Activated CD8-positive, alpha-beta memory T cell treated with anti-CD3 and anti-CD28 coated beads, Interleukin-2, amount 50 U/mL, for 48 hours (primary cell): ENCODE results near the gene PES1.
"Not testable (repeated sequence)": the region's sequence is repeated elsewhere in the genome, so short reads cannot be mapped to it uniquely, and the experiment has no call there.

Source experiments
- DNase-seq: peaks from one replicate; pipeline ENCODE4 v3.0.0-alpha.2; 2020

PES1 gene

DNA sequence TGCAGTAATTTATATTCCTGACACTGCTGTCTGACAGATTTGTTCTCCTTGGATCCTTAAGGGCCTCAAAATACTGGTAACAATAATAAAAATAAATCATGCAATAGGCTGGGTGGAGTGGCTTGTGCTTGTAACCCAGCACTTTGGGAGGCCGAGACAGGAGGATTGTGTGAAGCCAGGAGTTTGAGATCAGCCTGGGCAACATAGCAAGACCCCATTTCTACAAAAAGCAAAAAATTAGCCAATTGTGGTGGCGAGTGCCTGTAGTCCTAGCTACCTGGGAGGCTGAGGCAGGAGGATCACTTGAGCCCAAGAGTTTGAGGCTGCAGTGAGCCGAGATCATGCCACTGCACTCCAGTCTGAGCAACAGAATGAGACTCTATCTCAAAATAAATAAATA, 39.9 kb downstream of the PES1 start:
- not testable (repeated sequence) for DNase-seq

DNA sequence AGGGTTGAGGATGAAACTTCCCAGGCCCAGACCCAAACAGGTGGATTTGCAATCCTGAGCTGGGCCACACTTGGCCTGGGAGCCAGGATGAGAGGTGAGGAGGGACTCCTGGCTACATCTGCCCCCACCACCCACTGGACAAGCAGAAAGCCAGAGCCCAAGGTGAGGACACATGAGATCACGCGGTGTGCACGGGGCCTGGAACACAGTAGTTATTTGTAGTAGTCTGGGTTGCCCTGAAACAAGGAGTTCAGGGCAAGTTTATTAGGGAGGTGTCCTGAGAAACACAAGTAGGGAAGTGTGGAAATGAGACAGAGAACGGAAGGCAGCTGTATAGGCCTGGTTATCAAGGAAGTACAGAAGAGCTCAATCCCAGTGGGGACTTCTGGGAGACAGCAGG, 44.5 kb downstream of the PES1 start:
- no peak for DNase-seq

GRCh38 chr22:30546616-30547015, 45.1 kb downstream of the PES1 start, which contains the start of gene SEC14L6:
Gene SEC14L6 (minus strand): TSS chr22:30546741. CDS start chr22:30546682, 59 bp downstream.
- DNase-seq, result no peak

DNA sequence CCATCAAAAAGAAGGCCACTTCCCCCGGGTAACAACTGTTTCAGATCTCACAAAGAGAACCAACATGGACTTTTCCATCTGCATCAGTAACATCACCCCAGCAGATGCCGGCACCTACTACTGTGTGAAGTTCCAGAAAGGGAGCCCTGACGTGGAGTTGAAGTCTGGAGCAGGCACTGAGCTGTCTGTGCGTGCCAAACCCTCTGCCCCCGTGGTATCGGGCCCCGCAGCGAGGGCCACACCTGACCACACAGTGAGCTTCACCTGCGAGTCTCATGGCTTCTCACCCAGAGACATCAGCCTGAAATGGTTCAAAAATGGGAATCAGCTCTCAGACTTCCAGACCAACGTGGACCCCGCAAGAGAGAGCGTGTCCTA, 48.9 kb downstream of the PES1 start:
- DNase-seq, result no peak

DNA sequence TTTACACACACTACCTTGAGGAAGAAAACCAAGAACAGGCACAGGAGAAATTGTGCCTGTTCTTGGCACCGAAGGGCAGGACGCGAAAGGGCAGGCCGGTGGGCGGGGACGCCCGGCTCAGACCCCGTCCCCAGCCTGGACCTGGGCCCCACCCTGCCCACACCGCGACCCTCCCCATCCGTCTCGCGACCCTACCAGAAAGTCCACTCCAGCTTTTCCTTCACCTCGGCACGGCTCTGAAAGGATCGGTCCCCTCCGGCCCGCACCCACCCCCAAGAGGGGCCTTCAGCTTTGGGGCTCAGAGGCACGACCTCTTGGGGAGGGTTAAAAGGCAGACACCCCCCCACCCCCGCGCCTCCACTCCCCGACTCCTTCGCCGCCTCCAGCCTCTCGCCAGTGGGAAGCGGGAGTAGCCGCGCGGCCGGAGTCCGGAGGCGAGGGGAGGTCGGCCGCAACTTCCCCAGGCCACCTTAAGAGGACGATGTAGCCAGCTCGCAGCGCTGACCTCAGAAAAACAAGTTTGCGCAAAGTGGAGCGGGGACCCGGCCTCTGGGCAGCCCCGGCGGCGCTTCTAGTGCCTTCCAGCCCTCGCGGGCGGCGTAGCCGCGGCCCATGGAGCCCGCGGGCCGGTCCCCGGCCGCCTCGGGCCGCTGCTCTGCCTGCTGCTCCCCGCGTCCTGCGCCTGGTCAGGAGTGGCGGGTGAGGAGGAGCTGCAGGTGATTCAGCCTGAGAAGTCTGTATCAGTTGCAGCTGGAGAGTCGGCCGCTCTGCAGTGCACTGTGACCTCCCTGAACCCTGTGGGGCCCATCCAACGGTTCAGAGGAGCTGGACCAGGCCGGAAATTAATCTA, 49.5 kb downstream of the PES1 start:
- no peak for DNase-seq

DNA sequence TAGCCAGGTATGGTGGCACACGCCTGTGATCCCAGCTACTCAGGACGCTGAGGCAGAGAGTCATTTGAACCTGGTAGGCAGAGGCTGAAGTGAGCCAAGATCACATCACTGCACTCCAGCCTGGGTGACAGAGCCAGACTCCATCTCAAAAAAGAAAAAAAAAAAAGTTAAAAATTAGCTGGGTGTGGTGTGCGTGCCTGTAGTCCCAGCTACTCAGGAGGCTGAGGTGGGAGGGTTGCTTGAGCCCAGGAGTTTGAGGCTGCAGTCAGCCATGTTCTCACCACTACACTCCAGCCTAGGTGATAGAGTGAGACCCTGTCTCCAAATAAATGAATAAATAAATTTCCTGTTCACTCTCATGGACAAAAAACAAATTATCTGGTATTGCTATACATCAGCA, 50.2 kb downstream of the PES1 start:
- not testable (repeated sequence) for DNase-seq

DNA sequence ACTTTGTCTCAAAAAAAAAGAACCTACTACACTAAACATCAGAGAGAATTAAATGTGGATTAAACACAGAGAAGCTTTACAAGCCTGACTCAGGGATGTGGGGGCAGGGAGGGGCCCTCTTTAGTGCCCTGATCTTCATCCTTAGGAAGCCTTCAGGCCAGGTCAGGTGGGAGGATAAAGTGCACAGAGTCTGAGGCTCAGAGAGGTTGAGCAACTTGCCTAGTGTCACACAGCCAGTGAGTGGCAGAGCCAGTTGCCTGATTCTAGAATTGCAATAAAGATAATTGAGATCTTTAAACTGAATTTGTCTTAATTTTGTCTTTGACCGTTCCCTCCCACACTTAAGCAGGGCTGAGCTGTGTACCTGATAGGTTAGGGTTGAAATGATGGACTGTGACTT, 52.3 kb downstream of the PES1 start:
- DNase-seq, result no peak

DNA sequence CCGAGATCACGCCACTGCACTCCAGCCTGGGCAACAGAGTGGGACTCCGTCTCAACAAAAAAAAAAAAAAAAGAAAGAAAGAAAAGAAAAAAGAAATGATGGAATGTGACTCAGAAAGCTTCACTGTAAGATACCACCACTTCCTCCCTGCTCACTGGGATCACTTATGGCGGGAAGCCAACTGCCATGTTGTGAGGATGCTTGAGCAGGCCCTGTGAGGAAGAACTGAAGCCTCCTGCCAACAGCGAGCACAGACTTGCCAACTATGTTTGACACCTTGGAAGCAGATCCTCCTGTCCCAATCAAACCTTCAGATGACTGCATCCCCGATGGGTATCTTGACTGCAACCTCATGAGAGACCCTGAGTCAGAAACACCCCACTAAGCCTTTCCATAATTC, 53.4 kb downstream of the PES1 start:
- DNase-seq, result no peak

DNA sequence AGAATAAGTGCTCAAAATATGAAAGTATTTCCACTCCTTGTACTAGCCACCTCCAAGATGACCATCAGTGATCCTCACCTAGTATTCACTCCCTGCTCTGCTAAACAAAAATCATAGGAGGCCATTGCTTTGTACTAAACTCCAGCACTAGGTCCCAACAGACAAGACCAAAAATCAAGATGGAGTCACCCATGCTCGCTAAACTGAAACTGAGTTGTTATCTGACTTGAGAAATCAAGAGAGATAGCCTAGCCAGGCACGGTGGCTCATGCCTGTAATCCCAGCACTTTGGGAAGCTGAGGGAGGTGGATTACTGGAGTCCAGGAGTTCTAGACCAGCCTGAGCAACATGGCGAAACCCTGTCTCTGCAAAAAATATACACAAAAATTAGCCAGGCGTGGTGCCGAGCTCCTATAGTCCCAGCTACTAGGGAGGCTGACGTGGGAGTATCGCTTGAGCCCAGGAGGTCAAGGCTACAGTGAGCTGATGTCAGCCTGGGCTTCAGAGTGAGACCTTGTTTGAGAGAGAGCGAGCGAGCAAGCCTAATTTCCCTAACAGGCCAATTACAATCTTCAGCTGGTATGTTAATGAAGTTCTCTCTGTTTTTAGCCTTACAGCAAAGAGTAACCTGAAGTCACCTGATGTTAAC, 54.5 kb downstream of the PES1 start:
- DNase-seq, result no peak

GRCh38 chr22:30535182-30535581, 56.5 kb downstream of the PES1 start:
- DNase-seq, result no peak

DNA sequence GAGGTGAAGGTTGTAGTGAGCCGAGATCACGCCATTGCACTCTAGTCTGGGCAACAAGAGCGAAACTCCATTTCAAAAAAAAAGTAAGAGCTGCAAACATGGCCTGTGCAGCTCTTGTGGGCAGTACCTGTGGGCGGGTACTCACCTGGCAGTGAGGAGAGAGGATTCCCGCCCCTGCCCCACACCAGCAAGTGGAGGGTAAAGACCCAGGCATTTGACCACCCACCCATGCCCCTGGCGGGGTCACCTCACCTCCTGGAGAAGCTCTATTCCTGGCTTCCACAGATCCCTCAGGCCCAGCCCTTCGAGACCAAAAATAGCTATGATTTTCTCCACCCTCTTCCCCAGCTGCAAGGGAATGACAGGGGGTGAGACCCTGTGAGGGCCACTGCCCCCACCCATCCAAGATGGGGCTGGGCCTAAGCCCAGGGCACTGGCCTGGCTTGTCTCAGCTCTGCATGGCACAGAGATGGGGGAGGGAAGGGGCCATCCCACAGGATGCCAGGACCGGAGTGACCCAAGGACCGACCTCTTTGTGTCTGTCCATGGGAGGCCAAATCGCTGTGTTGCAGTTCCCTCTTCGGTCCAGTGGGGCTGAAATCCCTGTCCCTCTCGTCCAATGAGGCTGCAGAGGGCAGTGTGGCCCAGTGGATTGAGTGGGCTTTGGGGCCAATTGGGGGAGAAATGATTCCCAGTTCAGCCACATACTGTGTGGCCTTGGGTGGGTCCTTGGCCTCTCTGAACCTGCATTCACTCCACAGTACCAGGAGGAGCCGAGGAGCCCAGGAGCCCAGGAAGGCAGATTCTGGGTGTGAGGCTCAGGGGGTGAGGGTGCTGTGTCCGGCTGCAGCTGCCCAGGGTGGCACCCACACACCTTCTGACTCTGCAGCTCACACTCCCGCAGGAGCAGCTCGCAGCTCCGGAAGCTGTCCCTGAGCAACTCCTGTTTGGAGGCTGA, 59.8 kb downstream of the PES1 start:
- DNase-seq, result no peak

DNA sequence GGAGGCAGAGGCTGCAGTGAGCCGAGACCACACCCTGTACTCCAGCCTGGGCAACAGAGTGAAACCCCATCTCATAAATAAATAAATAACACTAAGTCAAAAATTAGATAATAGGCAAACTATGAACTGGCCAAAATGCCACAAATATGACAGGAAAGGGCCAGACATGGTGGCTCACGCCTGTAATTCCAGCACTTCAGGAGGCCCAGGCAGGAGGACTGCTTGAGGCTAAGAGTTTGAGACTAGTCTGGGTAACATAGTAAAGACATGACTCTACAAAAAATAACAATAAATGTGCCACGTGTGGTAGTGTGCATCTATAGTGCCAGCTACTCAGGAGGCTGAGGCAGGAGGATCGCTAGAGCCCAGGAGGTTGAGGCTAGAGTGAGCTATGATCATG, 65.1 kb downstream of the PES1 start:
- no peak for DNase-seq
